SK-N-MC (cell line): ENCODE data around the gene NUP62.

Experiments used
- DNase-seq: peaks from one replicate; pipeline ENCODE4 v3.0.0-alpha.2; 2011; ENCODE audit warnings: low read depth, low spot score
- H3K27ac ChIP-seq: fragments of 200-600 bp; sonication (generic); 2 replicates; pipeline ENCODE4 v1.5.1; 2016; ENCODE audit warnings: mixed run types
- H3K36me3 ChIP-seq: fragments of 200-600 bp; sonication (generic); 2 replicates; pipeline ENCODE4 v1.6.1; 2017; ENCODE audit warnings: antibody characterized with exemption, low read length, mixed read lengths; ENCODE audit not compliant: insufficient read depth
- H3K4me3 ChIP-seq: fragments of 200-600 bp; sonication (generic); 2 replicates; pipeline ENCODE4 v1.5.1; 2016
- H3K9ac ChIP-seq: fragments of 200-600 bp; sonication (generic); 2 replicates; pipeline ENCODE4 v1.8.0; 2017; ENCODE audit warnings: mixed run types, mixed read lengths; ENCODE audit not compliant: insufficient read length
- H3K9me3 ChIP-seq: fragments of 200-600 bp; sonication (generic); 2 replicates; pipeline ENCODE4 v1.6.1; 2017; ENCODE audit warnings: low read depth, mild to moderate bottlenecking, antibody characterized with exemption, low read length, moderate library complexity, mixed read lengths
- EZH2 ChIP-seq: fragments of 200-600 bp; sonication (generic); IDR thresholded peaks from one replicate; pipeline ENCODE4 v1.6.1; 2017; ENCODE audit warnings: antibody characterized with exemption
- FOXP2 ChIP-seq: optimal IDR thresholded peaks from 2 replicates; pipeline ENCODE3; 2011; ENCODE audit warnings: mild to moderate bottlenecking, moderate library complexity; ENCODE audit not compliant: insufficient read depth; ENCODE audit errors: extremely low read length, control extremely low read depth
- POLR2AphosphoS5 ChIP-seq: IDR thresholded peaks from 2 replicates; pipeline ENCODE4 v1.6.1; 2012; ENCODE audit warnings: mild to moderate bottlenecking, low read depth, low read length, borderline replicate concordance

The NUP62 gene

DNA sequence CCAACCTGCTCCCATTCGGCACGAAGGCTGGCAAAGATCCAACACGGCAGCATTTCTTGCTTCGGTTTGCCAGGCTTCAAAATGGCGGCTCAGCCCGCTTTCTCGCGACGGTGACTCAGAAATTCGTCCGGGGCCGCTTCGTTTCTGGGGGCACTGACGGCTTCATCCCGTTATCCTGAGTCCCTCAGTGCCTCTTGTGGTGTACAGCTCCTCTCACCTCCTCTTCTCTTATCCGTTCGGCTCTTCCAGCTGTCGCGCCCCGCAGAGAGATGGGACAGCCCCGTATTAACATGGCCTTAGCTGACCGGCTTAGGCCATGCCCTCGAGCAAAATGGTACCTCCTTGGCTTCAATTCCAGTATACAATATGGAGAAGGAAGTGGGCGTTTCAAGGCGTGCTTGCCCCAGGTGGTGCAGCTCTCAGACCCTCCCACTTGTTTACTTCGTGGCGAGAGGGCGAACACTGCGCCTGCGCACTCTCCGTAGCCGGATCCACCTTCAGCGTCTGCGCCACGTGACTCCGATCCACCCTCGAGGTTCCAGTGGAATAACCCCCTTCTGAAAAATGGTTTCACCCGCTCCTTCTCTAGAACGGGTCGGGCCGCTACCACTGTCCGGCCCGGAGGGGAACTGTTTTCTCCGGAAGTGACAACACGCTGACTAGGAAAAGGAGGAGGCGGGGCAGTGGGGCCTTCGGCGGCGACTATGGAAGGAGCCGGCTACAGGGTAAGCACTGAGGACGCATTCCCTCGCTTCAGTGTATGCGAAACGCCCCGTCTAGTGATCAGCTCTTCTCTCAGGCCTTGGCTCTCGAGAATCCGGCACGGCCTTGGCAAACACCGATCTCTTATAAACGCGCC is 52.1 kb downstream of the NUP62 start, which contains the start of the genes AKT1S1 and TBC1D17:
Gene AKT1S1 (minus strand): TSS at position 336 of the 859 bp plus-strand sequence. CDS start 4,060 bp downstream, outside the sequence.
Gene TBC1D17 (plus strand): TSS at position 683 of the 859 bp plus-strand sequence. CDS start 22 bp downstream, at position 705.
- H3K36me3 ChIP-seq = peaks cover 28% of the 10 kb centered on the region
- TF ChIP-seq EZH2 (no peak), POLR2AphosphoS5 (peak; percentile 67; the same call in 1 of the 2 replicates), FOXP2 (peak; percentile 100)

DNA sequence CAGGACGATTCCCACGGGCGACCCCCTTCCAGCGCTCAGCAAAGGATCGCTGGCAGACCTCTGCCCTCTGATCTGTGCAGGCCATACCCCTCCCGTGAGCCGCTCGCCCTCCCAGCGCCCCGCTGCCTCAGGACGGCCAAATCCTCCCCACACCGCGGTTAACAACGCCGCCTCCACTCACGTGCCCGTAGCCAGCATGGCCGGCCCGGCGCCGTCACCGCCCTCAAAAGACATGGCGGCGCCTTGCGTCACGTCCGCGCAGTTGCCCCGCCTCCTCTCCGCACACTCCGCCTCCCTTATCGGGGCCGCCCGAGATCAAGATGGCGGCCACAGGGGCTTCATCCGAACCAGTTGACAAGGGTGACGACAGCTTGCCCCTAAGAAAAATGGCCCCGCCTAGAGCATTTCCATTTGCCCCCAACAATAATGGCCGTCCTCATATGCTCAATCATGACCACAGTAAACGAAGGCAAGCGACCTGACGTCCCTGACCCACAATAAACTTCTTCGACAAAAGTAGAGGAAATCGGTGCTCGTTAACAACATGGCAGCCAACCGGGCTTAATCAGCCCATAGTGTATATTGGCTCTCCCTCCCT is 52.8 kb downstream of the NUP62 start:
- Histone ChIP-seq H3K36me3 (peaks cover 23% of the 10 kb centered on the region), H3K27ac (peak overlapping the region; percentile 99), H3K4me3 (peak overlapping the region; percentile 100), H3K9ac (peak overlapping the region; percentile 100), H3K9me3 (no peaks in the 10 kb centered on the region)
- TF ChIP-seq FOXP2 (peak; percentile 90), POLR2AphosphoS5 (peak; percentile 39), EZH2 (no peak)
- peak; percentile 97 for DNase-seq

More for the DNA sequence above, 52.1 kb downstream of the NUP62 start, which contains the start of the genes AKT1S1 and TBC1D17:
- Histone ChIP-seq H3K27ac (peak within 1 kb of the TSS; percentile 99), H3K9me3 (no peaks in the 10 kb centered on the region), H3K4me3 (peak within 1 kb of the TSS; percentile 100), H3K9ac (peak within 1 kb of the TSS; percentile 100)
- DNase-seq = peak; percentile 100

DNA sequence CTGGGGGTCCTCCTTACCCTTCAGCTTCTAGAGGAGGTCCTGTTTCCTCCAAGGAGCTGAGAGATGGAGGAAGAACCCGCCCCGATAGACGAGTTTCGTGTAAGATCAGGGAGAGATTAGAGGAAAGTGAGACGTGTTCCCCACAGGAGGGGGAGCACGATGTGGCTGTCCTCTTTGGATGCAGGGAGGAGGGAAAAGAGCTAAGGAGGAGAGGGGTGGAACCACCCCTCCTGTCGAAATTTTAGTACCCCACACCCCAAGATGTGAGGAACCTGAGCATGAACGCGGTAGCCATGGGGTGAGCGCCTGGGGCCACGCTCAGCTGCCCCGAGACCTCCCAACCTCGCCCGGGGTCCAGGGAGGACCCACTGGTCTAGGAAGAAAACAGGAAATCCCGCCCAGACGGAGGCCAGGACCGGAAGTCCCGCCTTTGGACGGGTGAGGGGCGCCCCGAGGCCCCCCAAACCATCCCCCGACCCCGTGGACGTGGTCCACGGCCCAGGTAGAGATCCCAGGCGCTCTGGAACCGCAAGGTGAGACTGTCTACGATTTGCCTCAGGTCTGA is 53.4 kb downstream of the NUP62 start:
- Histone ChIP-seq H3K36me3 (peaks cover 23% of the 10 kb centered on the region), H3K4me3 (peak overlapping the region; percentile 100), H3K27ac (peak overlapping the region; percentile 99), H3K9ac (peak overlapping the region; percentile 100), H3K9me3 (no peaks in the 10 kb centered on the region)
- no peak for DNase-seq
- TF ChIP-seq POLR2AphosphoS5 (no peak; the same call in none of the 2 replicates), FOXP2 (no peak), EZH2 (no peak)

DNA sequence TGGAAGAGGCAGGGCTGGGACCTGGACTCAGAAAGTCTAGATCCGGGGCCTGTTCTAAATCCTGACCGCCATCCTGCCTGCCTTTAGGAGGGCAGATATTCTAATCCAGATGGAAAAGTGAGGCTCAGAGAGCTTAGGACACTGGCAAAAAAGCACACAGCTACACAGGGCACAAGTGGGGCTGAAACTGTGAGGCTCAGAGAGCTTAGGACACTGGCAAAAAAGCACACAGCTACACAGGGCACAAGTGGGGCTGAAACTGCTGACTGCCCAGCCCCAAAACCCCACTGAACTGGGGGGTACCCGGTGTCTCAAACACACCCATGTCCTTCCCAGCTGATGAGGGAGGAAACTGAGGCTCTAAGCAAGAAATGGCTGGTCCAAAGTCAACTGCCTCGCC is 54.1 kb downstream of the NUP62 start:
- Histone ChIP-seq H3K9me3 (no peaks in the 10 kb centered on the region), H3K4me3 (peak overlapping the region; percentile 100), H3K27ac (no peak overlapping the region), H3K9ac (peak overlapping the region; percentile 100), H3K36me3 (peaks cover 15% of the 10 kb centered on the region)
- TF ChIP-seq FOXP2 = no peak
- no peak for DNase-seq

DNA sequence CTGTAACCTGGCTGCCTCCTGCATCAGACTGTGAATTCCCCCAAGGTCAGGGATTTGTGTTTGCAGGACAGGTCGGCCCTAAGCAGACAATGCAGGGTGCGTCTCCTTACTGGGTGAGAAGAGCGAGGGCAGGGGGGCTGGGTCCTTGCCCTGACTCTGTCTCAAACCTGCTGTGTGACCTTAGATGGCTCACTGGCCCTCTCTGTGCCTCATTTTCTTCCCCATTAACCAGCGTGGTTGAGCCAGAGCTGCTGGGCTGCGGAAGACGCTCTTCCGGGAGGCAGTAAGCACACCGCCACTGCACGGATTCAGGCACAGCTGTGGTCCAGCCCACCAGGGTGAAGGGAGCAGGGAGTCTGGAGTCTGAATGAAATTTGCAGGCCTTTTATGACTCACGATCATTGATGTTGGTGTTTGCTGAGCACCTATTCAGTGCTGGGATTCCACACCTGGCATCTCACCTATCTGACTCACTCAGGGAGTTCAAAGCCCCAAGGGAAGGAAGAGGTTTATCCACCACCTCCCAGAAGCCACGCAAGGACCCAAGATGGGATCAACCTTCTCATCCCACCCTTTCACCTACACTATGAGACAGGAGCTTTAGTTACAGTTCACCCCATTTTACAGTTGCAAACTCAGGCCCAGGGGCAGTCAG is 54.7 kb downstream of the NUP62 start:
- Histone ChIP-seq H3K9ac (peak overlapping the region; percentile 100), H3K27ac (no peak overlapping the region; the same call in 1 of the 2 replicates), H3K4me3 (no peak overlapping the region), H3K9me3 (no peaks in the 10 kb centered on the region), H3K36me3 (peaks cover 14% of the 10 kb centered on the region)
- DNase-seq = no peak
- no peak for TF ChIP-seq EZH2
- no peak for TF ChIP-seq FOXP2
- no peak for TF ChIP-seq POLR2AphosphoS5

DNA sequence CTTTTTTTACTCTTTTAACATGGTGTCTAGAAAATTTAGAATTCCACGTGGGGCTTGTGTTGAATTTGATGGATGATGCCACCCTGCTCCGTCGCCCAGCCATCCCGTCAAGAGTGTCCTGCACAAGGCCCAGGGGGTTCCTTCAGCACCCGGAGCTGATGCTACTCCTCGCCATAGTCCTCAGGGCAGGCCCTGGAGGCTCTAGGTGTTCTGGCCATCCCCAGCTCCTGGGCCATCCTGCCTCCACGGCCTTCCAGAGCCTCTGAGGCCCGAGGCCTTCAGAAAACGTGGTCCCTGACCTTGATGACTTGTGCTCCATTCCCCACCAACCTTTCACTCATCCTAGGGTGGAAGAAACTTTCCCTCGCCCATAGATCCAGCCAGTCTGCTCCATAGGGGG is 55.5 kb downstream of the NUP62 start:
- Histone ChIP-seq H3K27ac (no peak overlapping the region; the same call in 1 of the 2 replicates), H3K9ac (peak overlapping the region; percentile 20), H3K9me3 (no peaks in the 10 kb centered on the region), H3K36me3 (peaks cover 8% of the 10 kb centered on the region), H3K4me3 (no peak overlapping the region)
- no peak for DNase-seq
- TF ChIP-seq POLR2AphosphoS5 = no peak
- TF ChIP-seq FOXP2 = no peak
- TF ChIP-seq EZH2 = no peak

DNA sequence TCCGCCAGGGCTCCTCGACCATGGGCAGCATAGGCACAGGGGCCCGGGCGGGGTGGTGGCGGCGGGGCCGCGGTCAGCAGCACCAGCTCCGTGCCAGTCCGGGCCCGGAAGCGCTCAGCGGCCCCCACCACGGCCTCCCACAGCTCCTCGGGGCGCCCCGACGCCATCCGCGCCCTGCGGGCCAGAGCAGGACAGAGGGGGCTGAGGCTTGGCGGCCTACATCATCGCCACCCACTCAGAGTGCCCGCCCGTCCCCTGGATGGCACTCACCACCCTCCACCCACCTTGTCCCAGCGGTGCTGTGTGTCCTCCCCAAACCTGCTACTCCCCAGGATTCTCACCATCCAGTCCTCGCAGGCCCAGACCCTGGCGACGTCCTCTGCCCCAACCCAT is 56.2 kb downstream of the NUP62 start:
- no peak for TF ChIP-seq FOXP2
- no peak for TF ChIP-seq EZH2
- no peak for TF ChIP-seq POLR2AphosphoS5
- no peak for DNase-seq
- H3K9me3 ChIP-seq = no peaks in the 10 kb centered on the region
- no peak overlapping the region for H3K4me3 ChIP-seq
- no peak overlapping the region for H3K27ac ChIP-seq
- H3K9ac ChIP-seq = no peak overlapping the region
- H3K36me3 ChIP-seq = peaks cover 8% of the 10 kb centered on the region
